HG03103 (cell line): Measurements from ENCODE around the gene CT47C1.
"Not testable (repeated sequence)": the region's sequence is repeated elsewhere in the genome, so short reads cannot be mapped to it uniquely, and the experiment has no call there.

ENCODE experiments used
- ATAC-seq: cut with Tn5 transposase; IDR thresholded peaks from one replicate; pipeline ENCODE4 v1.9.1; 2021; ENCODE audit warnings: low read depth; ENCODE audit not compliant: unreplicated experiment

Gene CT47C1

DNA sequence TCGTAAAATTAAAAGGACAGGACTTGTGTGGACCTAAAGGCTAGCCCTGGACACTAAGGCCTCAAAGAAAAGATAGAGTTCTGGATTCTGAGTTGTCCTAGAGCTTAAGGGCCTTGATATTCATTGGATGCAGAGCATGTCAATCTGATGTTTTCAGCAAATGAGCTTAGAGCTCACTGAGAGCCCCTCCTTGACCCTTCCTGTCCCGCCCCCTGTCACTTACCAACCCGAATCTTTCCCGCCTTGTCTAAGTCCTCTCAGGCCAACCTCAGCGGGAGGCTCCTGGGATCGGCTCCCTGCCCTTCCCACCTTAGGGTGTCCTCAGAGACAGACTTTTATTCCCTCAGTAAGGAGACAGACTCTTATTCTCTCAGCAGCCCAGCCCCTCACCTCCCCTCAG, at the start of gene CT47C1:
CT47C1 (plus strand) TSS at position 250 of the 400 bp plus-strand sequence. CDS start 233 bp downstream, outside the sequence.
- ATAC-seq: no peak

DNA sequence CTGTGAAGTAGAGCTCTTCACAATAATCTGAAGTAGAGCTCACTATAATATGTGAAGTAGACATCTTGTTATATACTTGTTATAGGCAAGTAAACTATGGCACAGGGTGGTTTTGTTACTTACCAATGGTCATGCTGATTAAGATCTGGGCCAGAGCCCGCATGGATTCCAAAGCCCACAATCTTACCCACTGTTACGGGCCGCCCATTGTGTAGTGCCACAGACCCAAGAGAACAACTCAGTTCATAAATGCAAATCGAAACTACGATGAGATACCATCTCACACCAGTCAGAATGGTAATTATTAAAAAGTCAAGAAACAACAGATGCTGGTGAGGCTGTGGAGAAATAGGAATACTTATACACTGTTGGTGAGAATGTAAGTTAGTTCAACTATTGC, 46.9 kb upstream of the CT47C1 start:
- no peak for ATAC-seq

DNA sequence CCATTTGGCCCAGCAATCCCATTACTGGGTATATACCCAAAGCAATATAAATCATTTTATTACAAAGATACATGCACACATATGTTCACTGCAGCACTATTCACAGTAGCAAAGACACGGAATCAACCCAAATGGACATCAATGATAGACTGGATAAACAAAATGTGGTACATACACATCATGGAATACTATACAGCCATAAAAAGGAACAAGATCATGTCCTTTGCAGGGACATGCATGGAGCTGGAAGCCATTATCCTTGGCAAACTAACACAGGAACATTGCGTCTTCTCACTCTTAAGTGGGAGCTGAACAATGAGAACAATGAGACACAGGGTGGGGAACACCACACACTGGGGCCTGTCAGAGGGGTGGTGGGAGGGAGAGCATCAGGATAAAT, 46.4 kb upstream of the CT47C1 start:
- not testable (repeated sequence) for ATAC-seq

DNA sequence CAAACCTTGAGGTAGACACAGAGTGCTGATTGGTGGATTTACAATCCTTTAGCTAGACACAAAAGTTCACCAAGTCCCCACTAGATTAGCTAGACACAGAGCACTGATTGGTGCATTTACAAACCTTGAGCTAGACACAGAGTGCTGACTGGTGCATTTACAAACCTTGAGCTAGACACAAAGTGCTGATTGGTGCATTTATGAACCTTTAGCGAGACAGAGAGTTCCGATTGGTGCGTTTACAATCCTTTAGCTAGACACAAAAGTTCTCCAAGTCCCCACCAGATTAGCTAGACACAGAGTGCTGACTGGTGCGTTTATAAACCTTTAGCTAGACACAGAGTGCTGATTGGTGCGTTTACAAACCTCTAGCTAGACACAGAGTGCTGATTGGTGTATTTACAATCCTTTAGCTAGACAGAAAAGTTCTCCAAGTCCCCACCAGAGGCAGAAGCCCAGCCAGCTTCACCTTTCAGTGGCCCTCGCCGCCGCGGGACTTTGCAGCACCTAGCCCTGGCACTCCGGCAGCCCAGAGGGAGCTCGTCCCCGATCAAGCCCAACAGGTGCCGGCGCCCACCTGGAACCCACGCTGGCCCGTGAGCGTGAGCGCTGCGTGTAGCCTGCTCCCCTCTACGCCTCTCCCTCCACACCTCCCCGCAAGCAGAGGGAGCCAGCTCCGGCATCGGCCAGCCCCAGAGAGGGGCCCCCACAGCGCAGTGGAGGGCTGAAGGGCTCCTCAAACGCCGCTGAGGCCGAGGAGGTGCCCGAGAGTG, 44.6 kb upstream of the CT47C1 start:
- ATAC-seq: not testable (repeated sequence)

DNA sequence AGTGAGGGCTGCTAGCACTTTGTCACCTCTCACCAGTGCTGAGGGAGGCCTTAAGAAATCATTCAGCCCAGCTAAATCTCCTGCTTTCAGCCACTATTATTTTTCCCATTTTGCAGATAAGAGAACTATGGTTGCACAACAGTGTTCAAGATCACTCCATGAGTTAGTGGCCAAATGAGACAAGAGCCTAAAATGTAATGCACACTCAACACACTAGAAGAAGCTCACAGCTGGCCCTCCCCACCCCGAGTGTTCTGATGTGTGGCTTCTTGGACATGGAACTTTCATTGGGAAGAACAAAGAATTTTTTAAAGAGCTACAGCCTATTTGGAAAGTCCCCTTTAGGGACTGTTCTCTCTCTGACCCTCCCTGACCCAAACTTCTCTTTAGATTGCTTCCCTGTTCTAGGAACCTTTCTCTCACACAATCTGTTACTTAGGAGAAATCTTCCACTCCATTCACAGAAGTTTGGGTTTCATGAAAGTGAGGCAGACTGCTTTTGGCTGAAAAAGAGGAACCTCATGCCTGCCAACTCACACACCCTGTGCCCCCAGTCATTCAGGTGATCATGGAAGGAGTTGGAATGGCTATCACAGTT, 44.0 kb upstream of the CT47C1 start:
- no peak for ATAC-seq

DNA sequence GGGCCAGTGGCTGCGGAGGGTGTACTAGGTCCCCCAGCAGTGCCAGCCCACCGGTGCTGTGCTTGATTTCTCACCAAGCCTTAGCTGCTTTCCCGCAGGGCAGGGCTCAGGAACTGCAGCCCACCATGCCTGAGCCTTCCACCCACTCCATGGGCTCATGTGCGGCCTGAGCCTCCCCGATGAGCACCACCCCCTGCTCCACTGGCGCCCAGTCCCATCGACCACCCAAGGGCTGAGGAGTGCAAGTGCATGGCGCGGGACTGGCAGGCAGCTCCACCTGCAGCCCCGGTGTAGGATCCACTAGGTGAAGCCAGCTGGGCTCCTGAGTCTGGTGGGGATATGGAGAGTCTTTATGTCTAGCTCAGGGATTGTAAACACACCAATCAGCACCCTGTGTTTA, 43.1 kb upstream of the CT47C1 start:
- ATAC-seq: not testable (repeated sequence)

DNA sequence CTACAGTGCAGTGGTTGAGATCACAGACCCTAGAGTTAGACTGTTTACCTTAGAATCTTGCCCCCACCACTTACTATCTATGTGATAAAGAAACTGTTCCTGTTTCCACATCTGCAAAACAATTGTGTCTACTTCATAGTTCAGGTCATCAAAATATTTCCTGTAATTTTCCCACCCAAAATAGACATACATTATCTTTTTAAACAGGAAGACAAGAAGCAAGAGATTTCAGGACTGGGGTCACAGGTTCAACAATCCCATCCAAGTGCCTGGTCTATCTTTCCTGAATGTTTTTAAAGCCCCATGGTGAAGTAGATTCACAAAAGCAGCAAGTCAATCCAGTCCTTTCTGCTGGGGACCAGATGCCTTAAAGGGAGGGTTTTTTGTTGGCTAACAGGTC, 41.8 kb upstream of the CT47C1 start:
- no peak for ATAC-seq

DNA sequence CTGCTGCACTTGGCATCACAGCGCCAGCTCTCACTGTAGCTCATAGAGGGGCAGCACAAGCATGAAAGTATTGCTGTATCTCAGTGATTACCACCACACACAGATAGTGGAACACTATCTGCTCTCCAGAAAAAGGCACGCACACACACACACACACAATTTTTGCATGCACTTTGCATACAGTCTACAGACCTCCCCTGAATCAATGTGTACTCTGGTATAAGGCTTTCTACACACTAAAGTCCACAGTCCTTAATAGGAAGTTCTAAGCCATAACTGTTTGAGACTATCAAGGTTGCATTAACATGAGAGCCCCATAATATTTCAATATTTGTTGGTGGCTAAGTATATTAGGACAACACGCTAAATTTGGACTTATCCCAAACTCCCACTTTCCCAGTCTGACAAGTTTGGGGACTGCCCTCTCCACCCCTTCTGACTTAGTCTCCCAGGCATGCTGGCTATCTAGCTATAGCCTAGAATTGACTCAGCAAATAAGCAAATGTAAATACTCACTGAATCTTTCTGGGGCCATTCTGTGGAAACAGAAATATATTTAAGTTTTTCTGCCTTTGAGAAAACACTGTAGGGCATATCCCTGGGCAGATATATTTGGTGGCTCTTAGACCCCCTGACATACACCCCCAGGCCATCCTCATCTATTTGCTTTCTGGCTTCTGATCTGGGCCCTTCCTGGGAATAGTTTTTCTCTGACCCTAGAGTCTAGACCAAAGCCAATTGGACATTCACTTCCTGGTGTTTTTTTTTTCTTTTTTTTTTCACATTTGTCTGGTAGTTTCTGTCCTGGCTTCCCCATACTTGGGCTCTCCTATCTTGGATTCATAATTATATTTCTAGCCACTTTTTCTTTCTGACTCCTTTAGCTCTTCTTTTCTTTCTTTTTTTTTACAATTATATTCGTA, 36.4 kb upstream of the CT47C1 start:
- no peak for ATAC-seq

DNA sequence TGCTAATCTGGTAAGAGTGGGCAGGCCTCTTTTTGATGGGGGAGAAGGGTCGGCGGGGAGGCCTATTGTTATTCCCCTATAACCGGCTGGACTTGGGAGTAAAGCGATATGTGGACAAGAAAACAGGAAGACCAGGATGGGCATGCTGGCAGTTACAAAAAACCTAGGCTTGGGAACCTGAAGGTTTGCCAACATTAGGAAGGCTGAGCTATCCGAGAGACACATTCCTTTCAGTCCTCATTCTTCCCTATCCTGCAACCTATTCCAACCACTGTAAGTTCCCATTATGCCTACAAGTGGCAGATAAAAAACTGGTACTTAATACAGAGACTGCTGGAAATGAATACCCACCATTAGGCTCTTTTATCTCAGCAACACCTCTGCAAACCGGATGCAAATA, 32.4 kb upstream of the CT47C1 start:
- no peak for ATAC-seq

DNA sequence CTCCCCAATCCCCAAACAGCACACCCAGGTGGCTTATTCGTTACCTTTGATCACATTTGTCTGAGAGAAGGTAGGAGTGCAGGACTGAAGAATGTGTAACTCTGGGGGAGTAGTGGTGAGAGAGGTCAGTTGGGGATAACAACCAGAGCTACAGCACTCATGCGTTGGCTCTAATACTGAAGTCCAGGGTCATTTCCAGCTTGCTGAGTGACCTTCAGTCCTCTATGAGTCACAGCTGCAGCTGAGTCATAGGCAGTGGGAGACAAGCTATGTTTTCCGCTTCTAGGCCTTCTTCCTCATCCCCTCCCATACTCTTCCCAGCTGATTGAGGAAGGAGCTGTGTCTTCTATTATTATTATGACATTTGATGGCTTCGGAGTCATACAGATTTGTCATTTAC, 31.6 kb upstream of the CT47C1 start:
- ATAC-seq: no peak

DNA sequence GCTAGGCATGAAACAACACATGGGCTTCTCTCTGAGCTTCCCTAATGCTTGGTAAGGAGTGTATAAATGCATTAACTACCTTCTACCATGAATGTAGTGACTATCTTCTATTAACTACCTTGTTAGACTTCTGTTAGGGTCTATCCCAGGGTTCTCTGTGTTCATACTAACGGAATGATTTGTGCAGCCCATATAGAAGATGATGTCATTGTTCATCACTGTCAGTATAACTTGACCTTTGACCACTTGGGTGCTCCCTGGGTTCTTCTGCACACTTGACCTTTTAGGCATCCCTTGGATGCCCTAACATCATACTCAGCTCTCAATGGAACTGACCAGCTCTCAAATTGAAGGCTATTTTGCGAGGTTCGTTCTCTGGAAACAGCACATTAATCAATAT, 30.8 kb upstream of the CT47C1 start:
- ATAC-seq: no peak

DNA sequence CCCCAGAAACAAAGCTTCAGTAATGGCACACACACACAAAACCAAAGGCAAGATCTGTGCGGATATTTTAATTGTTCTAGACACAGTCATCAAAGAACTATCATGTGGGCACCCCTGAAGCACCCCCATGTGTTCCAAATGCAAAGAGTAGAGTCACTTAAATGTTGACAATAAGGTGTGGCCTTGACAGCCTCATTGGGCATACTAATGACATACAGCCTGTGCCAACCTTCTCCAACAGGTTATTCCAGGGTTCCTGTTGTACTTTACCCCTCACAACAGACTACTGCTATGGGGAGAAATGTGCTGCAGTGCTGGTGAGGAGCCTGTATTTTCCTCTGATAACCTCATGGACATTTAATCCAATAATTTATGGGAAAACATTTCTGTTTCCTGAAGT, 29.8 kb upstream of the CT47C1 start:
- ATAC-seq: no peak

DNA sequence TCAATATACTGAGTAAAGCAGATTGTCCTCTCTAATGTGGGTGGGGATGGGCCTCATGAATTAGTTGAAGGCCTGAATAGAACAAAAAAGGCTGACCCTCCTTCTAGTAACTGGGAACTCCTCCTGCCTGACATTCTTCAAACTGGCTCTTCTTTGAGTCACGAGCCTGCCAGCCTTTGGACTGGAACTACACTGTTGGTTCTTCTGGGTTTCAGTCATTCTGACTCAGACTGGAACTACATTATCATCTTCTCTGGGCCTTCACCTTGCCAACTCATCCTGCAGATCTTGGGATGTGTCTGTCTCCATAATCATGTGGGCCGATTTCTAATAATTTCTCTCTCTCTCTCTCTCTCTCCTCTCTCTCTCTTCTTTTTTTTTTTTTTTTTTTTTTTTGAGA, 26.9 kb upstream of the CT47C1 start:
- no peak for ATAC-seq

DNA sequence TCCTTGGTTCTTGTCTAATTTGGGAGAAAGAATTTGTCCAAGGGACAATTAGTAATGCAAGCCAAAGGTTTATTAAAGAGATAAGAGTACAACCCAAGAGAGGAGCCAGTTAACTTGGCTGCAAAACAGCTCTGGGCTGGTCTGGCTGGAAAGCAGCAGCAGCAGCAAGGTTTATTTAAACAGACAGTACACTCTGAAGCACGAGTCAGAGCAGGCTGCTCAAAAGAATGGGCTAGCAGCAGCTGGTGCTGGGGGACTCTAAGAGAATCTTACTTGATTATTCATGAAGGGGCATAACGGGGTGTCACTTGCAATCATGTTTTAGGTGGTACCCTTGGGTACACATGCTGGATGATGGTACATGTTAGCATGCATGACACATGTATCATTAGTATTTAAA, 17.1 kb upstream of the CT47C1 start:
- no peak for ATAC-seq

DNA sequence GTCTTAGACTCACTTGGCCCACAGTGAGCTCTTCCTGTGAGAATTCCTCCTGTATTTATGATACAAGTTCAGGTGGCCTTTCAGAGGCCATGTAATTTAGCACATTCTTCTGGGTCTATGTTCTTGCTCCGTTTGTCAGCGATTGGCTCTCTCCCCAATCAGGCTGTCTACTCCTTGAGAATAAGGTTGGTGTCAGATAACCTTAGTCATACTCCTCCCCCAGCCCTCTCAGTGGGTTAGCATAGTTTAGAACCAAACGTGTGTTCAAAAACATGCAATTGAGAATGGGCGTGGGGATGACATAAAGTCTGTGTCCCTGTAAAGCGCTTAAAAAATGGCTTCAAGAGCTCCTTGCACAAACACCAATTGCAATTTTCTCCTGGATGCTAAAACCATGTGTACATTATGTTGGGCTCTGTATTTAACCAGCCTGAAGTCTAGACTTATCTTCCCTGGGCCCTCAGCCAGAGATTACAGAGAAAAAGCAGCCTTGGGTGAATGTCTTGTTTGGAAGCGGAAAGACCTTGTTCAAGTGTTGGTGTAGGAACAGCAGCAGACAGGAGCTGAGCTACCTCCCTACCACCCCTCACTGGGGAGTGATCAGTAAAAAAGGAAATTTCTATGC, 9.9 kb upstream of the CT47C1 start:
- no peak for ATAC-seq

DNA sequence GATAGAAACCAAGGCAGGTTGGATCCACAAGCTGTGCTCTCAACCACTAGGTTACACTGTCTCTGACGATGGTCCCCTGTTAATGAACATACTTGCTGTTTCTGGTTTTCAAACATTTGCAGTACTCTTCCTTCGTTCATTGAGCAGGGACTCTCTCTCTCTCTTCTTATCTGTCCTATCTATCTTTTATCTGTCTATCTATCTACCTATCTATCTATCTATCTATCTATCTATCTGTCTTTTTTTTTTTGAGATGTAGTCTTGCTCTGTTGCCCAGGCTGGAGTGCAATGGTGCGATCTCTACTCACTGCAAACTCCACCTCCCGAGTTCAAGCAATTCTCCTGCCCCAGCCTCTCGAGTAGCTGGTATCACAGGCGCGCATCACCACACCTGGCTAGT, 9.4 kb upstream of the CT47C1 start:
- ATAC-seq: no peak

DNA sequence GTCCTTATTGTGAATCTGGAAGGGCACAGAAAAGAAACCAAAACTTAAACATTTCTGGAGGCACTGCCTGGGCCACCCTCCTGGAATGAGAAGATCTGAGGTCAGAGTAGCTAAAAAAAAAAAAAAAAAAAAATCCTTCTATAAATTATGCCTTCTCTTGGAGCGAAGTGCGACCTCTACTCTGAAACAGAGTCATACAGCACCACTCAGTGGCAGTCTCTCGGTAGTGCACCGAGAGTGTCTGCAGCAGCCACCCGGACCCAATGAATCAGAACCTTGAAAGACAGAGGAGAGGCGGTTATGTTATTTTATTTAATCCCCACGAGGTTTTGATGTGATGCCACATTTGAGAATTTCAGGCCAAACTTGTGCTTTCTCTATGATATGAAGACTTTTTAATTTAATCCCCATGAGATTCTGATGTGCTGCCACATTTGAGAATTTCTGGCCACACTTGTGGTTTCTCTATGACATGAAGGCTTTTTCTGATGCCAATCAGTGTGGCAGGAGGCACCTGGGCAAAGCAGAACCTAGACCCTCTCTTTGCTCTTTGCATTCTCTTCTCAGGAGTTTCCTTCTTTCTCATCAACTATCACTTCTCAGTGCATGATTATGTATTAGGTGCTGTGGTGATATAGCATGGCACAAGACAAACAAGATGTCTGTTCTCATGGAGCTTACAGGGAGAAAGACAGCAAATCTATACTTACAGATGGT, 5.6 kb upstream of the CT47C1 start:
- ATAC-seq: no peak

DNA sequence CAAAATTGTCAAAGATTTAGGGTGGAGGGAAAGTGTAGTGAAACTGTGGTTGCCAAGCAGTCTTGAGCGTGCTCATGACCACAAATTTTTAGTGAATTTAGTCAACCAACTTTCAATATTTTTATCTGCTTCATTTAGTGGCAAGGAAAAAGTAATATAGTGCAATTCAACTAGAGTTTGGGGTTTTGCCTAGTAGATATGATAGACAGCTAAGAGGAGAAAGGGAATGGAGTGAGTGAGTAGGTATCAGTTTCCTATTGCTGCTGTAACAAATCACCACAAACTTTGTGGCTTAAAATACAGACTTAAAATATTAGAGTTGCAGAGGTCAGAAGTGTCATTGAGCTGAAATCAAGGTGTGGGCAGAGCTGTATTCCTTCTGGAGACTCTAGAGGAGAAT, 3.7 kb upstream of the CT47C1 start:
- no peak for ATAC-seq

DNA sequence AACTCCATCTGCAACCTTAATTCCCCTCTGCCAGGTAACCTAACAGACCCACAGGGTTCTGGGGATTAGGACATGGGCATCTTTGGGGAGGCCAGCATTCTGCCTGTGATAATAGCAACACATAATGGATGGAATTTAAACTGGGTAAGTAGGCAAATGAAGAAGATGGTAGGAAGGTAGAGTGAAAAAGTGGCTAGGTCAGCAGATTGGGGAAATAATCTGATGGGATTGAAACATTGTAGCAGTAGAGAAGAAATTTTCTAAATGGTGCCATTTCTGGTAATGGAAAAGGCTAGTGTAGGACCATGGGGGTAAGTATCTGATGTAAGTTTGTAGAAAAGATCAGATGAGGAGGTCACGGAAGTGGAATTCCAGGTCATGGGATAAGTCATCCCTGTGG, 3.0 kb upstream of the CT47C1 start:
- ATAC-seq: no peak

DNA sequence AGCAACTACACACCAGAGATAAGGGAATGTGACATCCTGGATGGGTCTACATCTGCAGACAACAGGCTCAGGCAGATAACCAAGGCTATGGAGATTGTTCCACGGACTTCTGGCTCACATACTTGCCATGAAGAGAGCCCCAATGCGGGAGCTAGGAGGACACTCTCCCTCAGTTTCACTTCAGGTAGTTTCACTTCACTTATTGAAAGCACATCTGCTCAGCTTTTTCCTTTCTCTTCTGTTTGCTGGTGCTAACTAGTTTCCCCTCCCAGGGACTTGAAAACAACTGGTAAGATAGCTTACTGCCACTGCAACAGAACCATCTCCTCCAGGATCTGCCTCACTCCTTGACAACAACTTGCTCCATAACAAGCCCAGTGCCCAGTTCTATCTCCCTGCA, 1.4 kb upstream of the CT47C1 start:
- peak; percentile 84 for ATAC-seq
